HepG2 (cell line): ENCODE measurements around the gene TFAP2B. TPM values are rescaled to one million over a fixed set of nuclear protein-coding genes. Genes with fewer than 3 reads are reported as not detected.

ENCODE experiments used
- ATAC-seq: fragments of 200-7000 bp; cut with Tn5 transposase; 3 replicates; pipeline ENCODE4 v1.9.1; 2020; ENCODE audit warnings: mild to moderate bottlenecking, moderate library complexity
- BruUV-seq: library from RNA; stranded (reverse); fragments of 400-500 nt; replicated peaks from 2 replicates; lab custom pipeline; 2021; lab: Mats Ljungman, UMichigan
- CTCF ChIA-PET: fragments of 300-600 bp; formaldehyde crosslinking; extraction: SDS; loops from one replicate; lab custom pipeline; 2021; ENCODE audit warnings: low total read pairs, inconsistent platforms, low intra/inter-chr PET ratio; lab: Yijun Ruan, JAX
- POLR2A ChIA-PET: fragments of 350-600 bp; sonication (Branson Sonifier 250); formaldehyde crosslinking; loops from one replicate; lab custom pipeline; 2020; ENCODE audit warnings: antibody characterized with exemption, inconsistent platforms; lab: Yijun Ruan, JAX
- DNase-seq: peaks from one replicate; pipeline ENCODE4 v3.0.0-alpha.2; 2015; ENCODE audit warnings: low spot score
- FAIRE-seq: peaks from 3 replicates; lab custom pipeline; 2011; peaks lifted over from hg19 to GRCh38; lab: Jason Lieb, UNC
- H2AFZ ChIP-seq: one replicate; pipeline ENCODE4 v1.6.1; 2011; ENCODE audit warnings: low read length, inconsistent platforms
- H3K27ac ChIP-seq: fragments of 300-600 bp; 3 replicates; pipeline ENCODE4 v1.8.0; 2011; ENCODE audit warnings: mixed run types, mild to moderate bottlenecking, mixed read lengths, low read length, inconsistent platforms; ENCODE audit not compliant: insufficient read depth; ENCODE audit errors: extremely low read length
- H3K27me3 ChIP-seq, 2 experiments: fragments of 200-600 bp in 1 of 2; 2 replicates in 1 of 2; 3 replicates in 1 of 2; pipeline versions ENCODE4 v1.6.0 to v1.8.0; 2011; ENCODE audit warnings: low read length in 2 of 2, mild to moderate bottlenecking in 2 of 2, moderate library complexity in 2 of 2, inconsistent platforms in 1 of 2; ENCODE audit not compliant: insufficient read depth in 2 of 2, control insufficient read depth in 1 of 2
- H3K36me3 ChIP-seq, 2 experiments: fragments of 200-600 bp in 1 of 2; replicated peaks in 1 of 2; 2 replicates in 1 of 2; 3 replicates in 1 of 2; pipeline versions ENCODE4 v1.5.1 to v1.8.0; 2011; ENCODE audit warnings: low read length in 2 of 2, inconsistent platforms in 1 of 2; ENCODE audit not compliant: insufficient read depth in 2 of 2, control insufficient read depth in 1 of 2
- H3K4me1 ChIP-seq: 2 replicates; pipeline ENCODE4 v1.5.1; 2012; ENCODE audit warnings: low read length, inconsistent platforms; ENCODE audit not compliant: insufficient read depth
- H3K4me2 ChIP-seq: 2 replicates; pipeline ENCODE4 v1.6.0; 2011; ENCODE audit warnings: low read depth, low read length, inconsistent platforms
- H3K4me3 ChIP-seq, 3 experiments: fragments of 200-600 bp in 1 of 3; sonication (generic), shearing (Covaris generic) in 1 of 3; replicated peaks in 1 of 3; 2 replicates each; pipeline ENCODE4 v1.5.1; 2011 to 2016; ENCODE audit warnings: low read length in 3 of 3, inconsistent platforms in 2 of 3, low read depth in 2 of 3, mild to moderate bottlenecking in 2 of 3, control low read depth in 1 of 3, mixed read lengths in 1 of 3; ENCODE audit not compliant: insufficient read depth in 1 of 3
- H3K79me2 ChIP-seq: one replicate; pipeline ENCODE4 v1.6.1; 2011; ENCODE audit warnings: low read length, inconsistent platforms; ENCODE audit not compliant: insufficient read depth
- H3K9ac ChIP-seq: 2 replicates; pipeline ENCODE4 v1.6.0; 2011; ENCODE audit warnings: mild to moderate bottlenecking, low read depth, low read length, inconsistent platforms; ENCODE audit not compliant: insufficient read depth
- H3K9me3 ChIP-seq: 2 replicates; pipeline ENCODE4 v1.5.1; 2012; ENCODE audit warnings: mild to moderate bottlenecking, low read length
- H4K20me1 ChIP-seq: 2 replicates; pipeline ENCODE4 v1.6.0; 2011; ENCODE audit warnings: inconsistent platforms, mild to moderate bottlenecking, low read length, moderate library complexity; ENCODE audit not compliant: insufficient read depth
- CEBPB ChIP-seq: IDR thresholded peaks from 2 replicates; pipeline ENCODE4 v1.6.1; 2011; ENCODE audit warnings: low read depth, low read length, improper control_type of control experiment, borderline replicate concordance
- CEBPZ ChIP-seq: IDR thresholded peaks from 2 replicates; pipeline ENCODE4 v1.6.1; 2012; ENCODE audit warnings: low read length, improper control_type of control experiment
- CREM ChIP-seq, 2 experiments: sonication (generic) in 1 of 2; formaldehyde crosslinking in 1 of 2; IDR thresholded peaks; 2 replicates each; pipeline versions ENCODE4 v1.4.0 to v1.6.1; 2016 to 2020; ENCODE audit warnings: antibody characterized with exemption in 1 of 2, mild to moderate bottlenecking in 1 of 2, missing genetic modification reagents in 1 of 2
- FIP1L1 ChIP-seq: fragments of 200-400 bp; formaldehyde crosslinking; IDR thresholded peaks from 2 replicates; pipeline ENCODE4 v1.6.1; 2018; ENCODE audit warnings: low read depth, mild to moderate bottlenecking, low read length, moderate library complexity, borderline replicate concordance; ENCODE audit not compliant: insufficient read depth
- NFAT5 ChIP-seq: sonication (generic); formaldehyde crosslinking; IDR thresholded peaks from 2 replicates; pipeline ENCODE4 v1.4.0; 2020; ENCODE audit warnings: missing genetic modification reagents
- POLR2G ChIP-seq: fragments of 200-400 bp; formaldehyde crosslinking; IDR thresholded peaks from 2 replicates; pipeline ENCODE4 v1.6.1; 2018; ENCODE audit warnings: mild to moderate bottlenecking, low read depth, low read length, moderate library complexity
- SETDB1 ChIP-seq: sonication (generic); formaldehyde crosslinking; IDR thresholded peaks from 2 replicates; pipeline ENCODE4 v1.5.1; 2020; ENCODE audit warnings: missing genetic modification reagents, mild to moderate bottlenecking, borderline replicate concordance
- SPEN ChIP-seq: sonication (generic); formaldehyde crosslinking; IDR thresholded peaks from 2 replicates; pipeline ENCODE4 v1.5.1; 2020; ENCODE audit warnings: low read depth, mild to moderate bottlenecking, missing genetic modification reagents
- ZKSCAN1 ChIP-seq: fragments of 150-350 bp; IDR thresholded peaks from 2 replicates; pipeline ENCODE4 v1.6.1; 2014; ENCODE audit warnings: low read length
- ZNF530 ChIP-seq: sonication (generic); formaldehyde crosslinking; IDR thresholded peaks from 2 replicates; pipeline ENCODE4 v1.5.0; 2020; ENCODE audit warnings: low read depth, mild to moderate bottlenecking, missing genetic modification reagents
- WGBS: methylation state at CpG from one replicate; pipeline ENCODE4 v1.1.6; 2017; ENCODE audit warnings: low lambda C conversion rate; 5-methylcytosine and 5-hydroxymethylcytosine counted together
- in situ Hi-C: cut with HindIII; loops from 2 replicates; pipeline ENCODE4 v1.10.0; 2017; ENCODE audit warnings: low pct_unique_long_range_greater_than_20kb; ENCODE audit not compliant: extremely low pct_ligation_motif_present
- intact Hi-C: fragments of 100-400 bp; cut with micrococcal nuclease; formaldehyde crosslinking; loops from one replicate; pipeline ENCODE4 v1.10.0; 2022; ENCODE audit not compliant: unreplicated experiment
- polyA plus RNA-seq, 8 experiments: library from polyadenylated mRNA; depleted of rRNA in 3 of 8; stranded (reverse) in 7 of 8; unstranded in 1 of 8; fragments of >200 nt; fragmentation: Illumina TruSeq in 4 of 8; extraction: Trizol in 4 of 8; gene quantifications; 2 replicates each; pipeline versions ENCODE4 v1.2.1 to v1.2.3, GENCODE V29; 2011 to 2016; ENCODE audit warnings: low read depth in 4 of 8, missing spikeins in 1 of 8, mixed read lengths in 1 of 8; ENCODE audit not compliant: insufficient read depth in 1 of 8
- total RNA-seq, 5 experiments: library from RNA; depleted of rRNA; stranded (reverse); fragments of >200 nt; fragmentation: Illumina TruSeq; extraction: Trizol; gene quantifications; 2 replicates each; pipeline ENCODE4 v1.2.3, GENCODE V29; 2016; ENCODE audit warnings: low read depth in 1 of 5
- TF ChIP-seq, protein P1 (sequence below): sonication (generic); formaldehyde crosslinking; IDR thresholded peaks from 2 replicates; pipeline ENCODE4 v1.5.0; 2020; ENCODE audit warnings: missing genetic modification reagents, mild to moderate bottlenecking, borderline replicate concordance

Gene TFAP2B
- total and polyA plus RNA-seq, 2 of the 13 experiments (the other 11 are each of a cell fraction or from before 2014, with no cell fraction given): not detected

DNA sequence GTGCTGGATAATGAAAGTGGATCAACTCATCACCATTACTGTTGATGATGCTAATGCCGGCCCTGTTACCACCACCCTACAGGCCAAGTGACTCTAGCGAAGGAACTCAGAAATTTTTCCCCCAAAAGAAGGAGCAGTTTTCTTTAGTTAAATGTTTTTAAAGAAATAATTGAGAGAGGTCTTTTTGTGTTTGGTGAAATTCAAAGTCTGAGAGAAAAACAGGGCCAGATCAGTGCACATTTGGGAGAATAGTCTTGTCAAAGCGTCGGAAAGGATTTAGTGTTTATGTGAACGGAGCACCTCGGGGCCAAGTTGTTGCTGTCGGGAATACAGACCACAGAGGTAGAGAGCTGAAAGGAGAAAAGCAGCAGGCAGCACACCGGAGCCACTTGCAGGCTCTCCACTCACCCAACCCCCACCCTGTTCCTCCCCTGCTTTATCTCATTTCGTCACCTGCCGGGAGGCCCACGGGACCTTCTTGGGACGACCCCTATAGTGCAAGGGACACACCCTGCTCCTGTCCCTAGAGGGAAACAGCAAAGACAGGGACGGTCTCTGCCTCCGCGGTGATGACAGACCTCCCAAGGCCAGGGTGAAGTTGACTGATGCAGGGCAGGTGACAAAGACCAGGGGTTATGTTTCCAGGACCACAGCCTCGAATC lies 6.8 kb downstream of the TFAP2B start:
- Histone ChIP-seq H3K9ac (no peak overlapping the region), H3K27ac (no peak overlapping the region)
- FAIRE-seq: no peak

More for the DNA sequence above, 6.8 kb downstream of the TFAP2B start:
- no TSS peak for BruUV-seq
- H3K4me1 ChIP-seq: no peaks in the 10 kb centered on the region
- intact Hi-C loops (no loop called here), in situ Hi-C loops (no loop called here)
- peaks cover 2 to 46% of the 10 kb centered on the region in 2 experiments for H3K27me3 ChIP-seq
- H4K20me1 ChIP-seq: no peaks in the 10 kb centered on the region
- H3K4me3 ChIP-seq: no peak overlapping the region
- H2AFZ ChIP-seq: no peak overlapping the region
- no peaks in the 10 kb centered on the region for H3K9me3 ChIP-seq
- ChIA-PET POLR2A (no interaction called here), CTCF (no interaction called here)
- no peak; the same call in 2 of the 3 replicates for ATAC-seq
- no peaks in the 10 kb centered on the region for H3K79me2 ChIP-seq
- DNase-seq: no peak
- no peak overlapping the region for H3K4me2 ChIP-seq
- TF ChIP-seq ZKSCAN1 (no peak), SETDB1 (CRISPR knock-in tag) (no peak), NFAT5 (CRISPR knock-in tag) (no peak), ZNF530 (CRISPR knock-in tag) (no peak), SPEN (CRISPR knock-in tag) (no peak), CEBPZ (no peak), CREM (IDR thresholded peaks at IDR 0.05) (no peak), CREM (CRISPR knock-in tag; IDR thresholded peaks at IDR 0.05) (no peak), CEBPB (no peak), POLR2G (no peak), FIP1L1 (no peak)
- TF ChIP-seq, protein P1, sequence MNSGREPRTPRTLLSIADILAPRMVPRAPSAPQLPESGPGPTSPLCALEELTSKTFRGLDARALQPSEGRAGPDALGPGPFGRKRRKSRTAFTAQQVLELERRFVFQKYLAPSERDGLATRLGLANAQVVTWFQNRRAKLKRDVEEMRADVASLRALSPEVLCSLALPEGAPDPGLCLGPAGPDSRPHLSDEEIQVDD (CRISPR knock-in tag): no peak
- WGBS: 29% methylated on average over 16 of the region's 16 CpGs
- H3K36me3 ChIP-seq: no peaks in the 10 kb centered on the region
